ENCODE measurements around the gene CAPZB.

Gene CAPZB

DNA sequence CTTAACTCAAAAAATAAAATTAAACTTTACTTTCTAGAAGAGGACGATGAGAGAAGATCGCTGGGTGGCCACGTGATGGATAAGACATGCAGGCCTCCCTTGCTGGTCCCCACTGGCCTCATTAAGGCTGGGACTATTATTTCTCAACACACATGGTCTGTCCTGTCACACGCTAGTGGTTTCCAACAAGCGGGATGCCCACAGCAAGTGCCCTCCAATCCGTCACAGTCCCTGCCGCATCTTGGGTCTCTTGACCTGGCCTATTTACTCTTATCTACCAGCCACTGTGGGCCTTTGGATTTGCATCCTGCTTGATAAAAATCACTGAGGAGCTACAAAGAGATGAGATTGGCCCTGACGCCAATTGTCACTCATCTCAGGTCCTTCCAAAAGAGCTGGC lies 30.0 kb downstream of the CAPZB start:
- FAIRE-seq (no peak), DNase-seq (ENCODE audit: insufficient read length, low spot score) (no peak)
- TF ChIP-seq POLR2A (IDR thresholded peaks at IDR 0.05; ENCODE audit: low read depth, low read length): no peak

DNA sequence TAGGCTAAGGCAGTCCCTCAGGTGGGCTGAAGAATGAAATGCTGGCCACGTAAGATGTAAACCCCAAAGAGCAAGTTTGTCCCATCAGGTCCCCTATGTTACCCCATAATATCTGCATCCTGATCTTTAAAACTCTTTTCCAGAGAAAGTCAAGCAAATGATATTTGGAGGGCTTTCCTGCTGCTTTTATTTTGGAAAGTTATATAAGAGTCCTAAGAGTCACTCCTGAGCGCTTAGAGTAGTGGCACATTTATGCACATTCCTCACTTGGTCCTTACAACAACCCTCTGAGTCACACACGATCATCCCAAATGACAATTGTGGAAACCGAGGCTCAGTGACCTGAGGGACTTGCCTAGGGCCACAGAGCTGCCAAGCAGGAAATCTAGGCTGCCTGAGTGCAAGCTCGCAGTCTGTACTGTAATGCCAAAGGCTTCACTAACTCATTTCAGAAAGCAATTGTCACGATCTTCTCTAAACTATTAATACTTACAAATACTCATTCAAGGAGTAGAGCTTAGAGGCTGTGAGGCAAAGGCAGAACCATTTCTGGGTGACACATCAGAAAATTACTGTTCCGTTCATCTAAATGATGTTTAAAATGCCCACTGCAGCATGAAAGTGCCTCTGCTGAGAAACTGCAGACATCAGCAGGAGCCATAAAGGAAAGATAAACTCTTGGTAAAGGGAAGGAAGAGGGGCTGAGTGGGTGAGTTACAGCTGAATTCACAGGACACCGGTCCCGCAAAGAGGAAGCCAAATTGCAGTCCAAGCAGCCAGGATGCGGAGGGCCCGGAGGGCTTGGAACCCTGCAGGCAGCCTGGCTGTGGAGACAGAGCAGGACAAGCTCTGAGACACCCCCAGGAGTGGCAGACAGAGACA lies 30.8 kb downstream of the CAPZB start:
- no peak for FAIRE-seq
- TF ChIP-seq POLR2A (IDR thresholded peaks at IDR 0.05; ENCODE audit: low read depth, low read length): no peak
- no peak for DNase-seq (ENCODE audit: insufficient read length, low spot score)

- no peak for TF ChIP-seq POLR2A (IDR thresholded peaks at IDR 0.05; ENCODE audit: low read depth, low read length)
- FAIRE-seq: no peak
Measured at GRCh38 chr1:19453741-19454201, 31.6 kb downstream of the CAPZB start.

DNA sequence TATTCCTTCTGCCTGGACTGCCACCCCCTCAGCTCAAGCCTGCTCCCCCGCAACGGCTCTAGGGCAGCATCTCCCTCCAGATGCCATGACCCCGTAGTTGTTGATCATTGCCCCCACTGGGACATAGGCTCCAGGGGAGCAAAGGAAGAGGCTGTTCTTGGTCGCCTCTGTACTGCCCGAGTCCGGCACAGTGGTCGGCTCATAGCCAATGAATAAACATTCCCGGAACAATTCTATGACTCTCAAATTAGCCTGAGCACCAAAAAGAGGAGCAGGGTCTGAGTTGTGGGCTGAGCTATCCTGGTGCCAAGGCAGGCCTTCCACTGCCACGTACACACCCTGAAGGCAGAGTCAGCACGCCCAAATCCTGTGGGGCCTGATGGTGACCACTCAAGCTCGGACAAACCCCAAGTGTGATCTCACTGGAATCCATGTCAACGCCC lies 33.1 kb downstream of the CAPZB start:
- DNase-seq (ENCODE audit: insufficient read length, low spot score) (no peak), FAIRE-seq (no peak)
- no peak for TF ChIP-seq POLR2A (IDR thresholded peaks at IDR 0.05; ENCODE audit: low read depth, low read length)

More at GRCh38 chr1:19453741-19454201, 31.6 kb downstream of the CAPZB start:
- DNase-seq (ENCODE audit: insufficient read length, low spot score): no peak

GRCh38 chr1:19450811-19451515 lies 34.4 kb downstream of the CAPZB start:
- peak; percentile 67 for DNase-seq (ENCODE audit: insufficient read length, low spot score)
- peak; percentile 95 for FAIRE-seq
- TF ChIP-seq POLR2A (IDR thresholded peaks at IDR 0.05; ENCODE audit: low read depth, low read length): no peak

GRCh38 chr1:19449454-19450228 lies 35.7 kb downstream of the CAPZB start:
- DNase-seq (ENCODE audit: insufficient read length, low spot score): no peak
- no peak for TF ChIP-seq POLR2A (IDR thresholded peaks at IDR 0.05; ENCODE audit: low read depth, low read length)
- FAIRE-seq: no peak

- no peak for TF ChIP-seq POLR2A (IDR thresholded peaks at IDR 0.05; ENCODE audit: low read depth, low read length)
- FAIRE-seq (peak; percentile 93), DNase-seq (ENCODE audit: insufficient read length, low spot score) (peak; percentile 49)
Measured at GRCh38 chr1:19448491-19449439, 36.6 kb downstream of the CAPZB start.

GRCh38 chr1:19447550-19447949 lies 37.8 kb downstream of the CAPZB start:
- DNase-seq (ENCODE audit: insufficient read length, low spot score) (no peak), FAIRE-seq (no peak)
- no peak for TF ChIP-seq POLR2A (IDR thresholded peaks at IDR 0.05; ENCODE audit: low read depth, low read length)

GRCh38 chr1:19445417-19446342 lies 39.7 kb downstream of the CAPZB start:
- FAIRE-seq (no peak), DNase-seq (ENCODE audit: insufficient read length, low spot score) (peak; percentile 10)
- no peak for TF ChIP-seq POLR2A (IDR thresholded peaks at IDR 0.05; ENCODE audit: low read depth, low read length)

DNA sequence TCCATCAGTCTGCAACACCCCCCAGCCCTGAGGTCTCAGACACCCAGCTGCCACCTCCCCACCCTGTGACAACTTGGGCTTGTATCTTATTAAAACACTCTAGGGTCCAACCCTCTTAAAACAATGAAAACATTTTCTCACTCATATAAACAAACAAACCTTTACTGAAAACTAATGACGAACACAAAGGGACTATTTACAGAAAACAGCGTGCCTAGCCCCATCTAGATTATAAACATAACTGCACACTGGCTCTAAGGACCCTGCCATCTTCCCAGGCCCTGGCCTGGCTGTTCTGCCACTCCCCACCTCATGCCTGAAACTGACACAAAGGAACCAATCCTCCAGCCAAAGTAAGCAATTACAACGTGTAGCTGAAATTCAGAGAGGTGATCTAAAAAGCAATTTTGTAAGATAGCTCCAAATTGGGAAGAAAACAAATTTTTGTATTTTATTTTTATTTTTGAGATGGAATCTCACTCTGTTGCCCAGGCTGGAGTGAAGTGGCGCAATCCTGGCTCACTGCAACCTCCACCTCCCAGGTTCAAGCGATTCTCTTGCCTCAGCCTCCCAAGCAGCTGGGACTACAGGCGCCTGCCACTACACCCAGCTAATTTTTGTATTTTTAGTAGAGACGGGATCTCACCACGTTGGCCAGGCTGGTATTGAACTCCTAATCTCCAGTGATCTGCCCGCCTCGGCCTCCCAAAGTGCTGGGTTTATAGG lies 40.9 kb downstream of the CAPZB start:
- no peak for TF ChIP-seq POLR2A (IDR thresholded peaks at IDR 0.05; ENCODE audit: low read depth, low read length)
- DNase-seq (ENCODE audit: insufficient read length, low spot score): no peak
- FAIRE-seq: no peak

DNA sequence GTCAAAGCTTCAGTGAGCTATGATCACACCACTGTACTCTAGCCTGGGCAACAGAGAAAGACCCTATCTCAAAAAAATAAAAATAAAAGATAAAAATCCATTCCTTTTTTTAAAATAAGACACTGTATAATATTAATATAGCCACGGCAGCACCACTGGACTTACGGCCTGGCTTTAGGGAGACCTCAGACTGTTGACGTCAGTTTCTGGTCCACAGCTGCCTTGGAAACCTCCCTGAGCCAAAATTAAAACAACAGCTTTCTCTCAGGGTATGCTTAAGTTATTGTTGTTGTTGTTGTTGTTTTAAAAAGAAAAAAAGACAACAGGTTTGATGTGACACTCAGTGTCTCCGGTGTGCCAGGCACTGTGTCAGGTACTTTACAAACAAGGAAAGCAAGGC lies 42.0 kb downstream of the CAPZB start:
- TF ChIP-seq POLR2A (IDR thresholded peaks at IDR 0.05; ENCODE audit: low read depth, low read length): no peak
- no peak for DNase-seq (ENCODE audit: insufficient read length, low spot score)
- no peak for FAIRE-seq

Data from H54 (cell line).